ENCODE results near the gene ASB10.

The ASB10 gene

DNA sequence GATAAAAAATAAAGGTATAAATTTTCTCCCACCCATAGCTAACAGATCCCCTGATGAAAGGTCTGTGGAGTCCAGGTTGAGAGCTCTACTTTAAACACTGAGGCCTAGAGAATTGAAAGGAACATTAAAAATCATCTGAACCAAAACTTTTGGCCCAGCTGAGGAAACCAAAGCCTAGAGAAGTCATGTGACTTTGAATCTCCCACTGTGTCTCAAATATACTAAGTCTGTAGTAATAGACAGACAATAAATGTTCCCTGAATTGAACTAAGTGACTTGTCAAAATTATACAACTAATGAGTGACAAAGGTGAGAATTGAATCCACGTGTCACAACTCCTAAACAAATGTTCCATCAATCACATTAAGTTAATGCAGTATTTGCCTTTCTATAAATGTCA is 25.3 kb downstream of the ASB10 start:
- no peak for DNase-seq

DNA sequence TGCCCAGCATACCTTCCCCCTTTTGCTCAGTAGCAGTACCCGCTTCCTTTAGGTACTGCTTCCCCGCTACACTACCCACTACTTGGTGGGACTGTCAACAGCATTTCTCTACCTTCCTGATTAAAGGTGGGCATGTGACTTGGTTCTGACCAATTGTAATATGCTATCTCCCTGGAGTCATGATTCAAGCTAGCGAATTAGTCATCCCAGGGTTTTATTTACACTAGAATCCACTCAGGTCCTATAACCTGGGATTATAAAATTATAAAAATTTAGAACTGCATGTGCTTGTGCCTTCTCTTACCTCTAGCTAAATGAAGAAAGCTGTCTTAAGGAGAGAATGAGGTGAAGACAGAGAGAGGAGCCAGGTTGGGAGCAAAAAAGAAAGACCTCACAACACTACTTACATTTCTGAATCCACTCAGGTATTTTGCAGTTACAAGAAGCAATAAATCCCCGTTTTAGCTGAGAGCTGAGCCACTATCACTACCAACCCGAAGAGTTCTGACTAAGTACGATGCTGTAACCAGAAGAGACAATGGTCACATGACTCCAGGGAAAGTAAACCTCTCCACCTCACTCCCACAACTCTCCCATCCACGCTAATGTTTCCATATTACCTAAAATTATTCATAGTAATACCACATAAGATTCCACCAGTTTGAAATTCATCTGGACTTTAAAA is 29.3 kb downstream of the ASB10 start:
- DNase-seq = no peak

DNA sequence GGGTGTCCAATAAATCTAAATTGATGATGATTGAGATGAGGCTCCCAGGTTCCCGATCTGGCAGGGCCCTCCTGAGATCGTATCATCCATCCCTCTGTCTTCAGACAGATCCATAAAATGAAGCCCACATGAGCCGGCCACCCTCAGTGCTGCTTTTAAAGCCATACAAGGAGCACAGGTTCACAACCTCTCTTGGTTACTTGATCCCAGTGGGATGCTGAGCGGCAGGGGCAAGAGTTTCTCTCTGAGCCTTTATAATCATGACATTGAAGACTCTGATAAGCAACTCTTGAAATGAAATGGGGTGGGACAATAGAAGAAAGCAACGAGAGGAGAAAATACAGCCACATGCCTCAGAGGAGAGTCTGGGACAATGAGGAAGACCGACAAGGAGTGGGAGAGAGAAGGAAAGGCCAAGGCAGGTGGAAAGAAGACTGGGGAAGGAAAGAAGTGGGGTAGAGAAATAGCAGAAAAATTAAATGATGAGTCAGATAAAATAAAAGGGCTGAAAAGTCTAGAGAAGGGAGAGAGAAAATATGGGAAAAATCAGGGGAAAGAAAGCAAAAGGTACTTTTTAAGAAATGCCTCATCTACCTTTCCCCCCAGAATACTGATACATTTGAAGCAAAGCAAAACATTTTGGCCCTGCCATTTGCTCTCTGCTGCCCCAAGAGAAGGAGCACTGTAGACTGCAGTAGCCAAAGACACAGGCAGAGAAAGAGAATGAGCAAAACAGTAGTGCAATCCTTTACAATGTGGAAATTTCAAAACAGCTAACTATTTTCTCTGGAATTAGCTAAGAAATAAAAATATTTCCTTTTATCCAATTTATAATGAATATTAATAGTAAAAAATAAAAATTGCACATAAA is 34.2 kb downstream of the ASB10 start:
- DNase-seq = no peak

DNA sequence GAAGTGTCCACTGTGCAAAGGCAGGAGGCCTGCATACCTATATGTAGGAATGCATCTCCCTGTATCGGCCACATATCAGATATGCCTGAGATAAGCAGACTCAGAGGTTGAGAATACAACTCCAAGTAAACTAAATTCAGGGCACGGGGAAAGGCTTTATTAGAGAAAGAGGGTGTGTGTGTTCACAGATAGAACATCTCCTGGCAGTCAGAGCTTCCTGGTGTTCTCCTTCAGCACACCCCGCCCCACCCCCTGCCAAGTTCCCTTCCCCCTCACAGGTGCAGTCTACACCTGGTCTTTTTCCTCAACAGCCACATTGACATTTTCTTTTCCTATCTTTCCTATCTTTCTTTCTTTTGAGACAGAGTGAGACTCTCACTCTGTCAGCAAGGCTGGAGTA is 36.7 kb downstream of the ASB10 start:
- no peak for DNase-seq

DNA sequence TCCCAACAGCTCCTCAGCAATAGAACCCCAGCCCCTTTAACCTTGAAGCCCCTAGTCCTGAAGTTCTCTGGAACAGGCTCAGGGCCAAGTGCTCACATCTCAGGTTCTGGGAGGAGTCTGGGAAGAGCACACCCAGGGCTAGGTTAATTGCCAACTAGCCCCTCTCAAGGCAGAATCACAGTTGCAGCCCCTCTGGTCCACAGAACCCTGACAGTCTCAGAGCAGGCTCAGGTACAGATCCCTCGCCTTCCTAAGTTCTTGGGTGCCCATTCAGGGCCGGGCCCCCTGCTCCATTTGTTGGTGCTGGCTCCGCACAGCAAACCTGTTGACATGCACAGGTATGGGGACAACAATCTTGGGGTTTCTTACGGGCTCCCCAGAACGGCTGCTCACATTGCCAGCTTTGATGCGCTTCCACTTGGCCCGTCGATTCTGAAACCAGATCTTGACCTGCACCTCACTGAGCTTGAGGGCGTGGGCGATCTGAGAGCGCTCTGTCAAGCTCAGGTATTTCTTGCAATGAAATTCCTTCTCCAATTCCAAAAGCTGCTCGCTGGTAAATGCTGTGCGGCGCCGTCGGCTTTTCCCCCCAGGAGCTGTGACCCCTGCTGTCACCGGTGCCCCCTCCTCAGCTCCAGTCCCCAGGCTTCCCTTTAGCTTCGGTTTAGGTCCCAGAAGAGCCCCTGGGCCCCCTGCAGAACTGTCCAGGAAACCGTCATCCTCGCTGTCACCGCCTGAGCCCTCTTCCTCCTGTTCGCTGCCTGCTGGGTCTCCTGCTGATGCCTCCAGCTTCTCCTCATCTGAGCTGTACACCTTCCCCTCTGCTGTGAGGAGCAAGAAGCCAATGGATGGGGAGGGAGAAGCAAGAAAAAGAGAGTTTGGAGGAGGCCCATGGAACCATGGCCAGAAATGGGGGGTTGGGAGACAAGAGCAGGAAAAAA is 38.5 kb downstream of the ASB10 start:
- no peak for DNase-seq

DNA sequence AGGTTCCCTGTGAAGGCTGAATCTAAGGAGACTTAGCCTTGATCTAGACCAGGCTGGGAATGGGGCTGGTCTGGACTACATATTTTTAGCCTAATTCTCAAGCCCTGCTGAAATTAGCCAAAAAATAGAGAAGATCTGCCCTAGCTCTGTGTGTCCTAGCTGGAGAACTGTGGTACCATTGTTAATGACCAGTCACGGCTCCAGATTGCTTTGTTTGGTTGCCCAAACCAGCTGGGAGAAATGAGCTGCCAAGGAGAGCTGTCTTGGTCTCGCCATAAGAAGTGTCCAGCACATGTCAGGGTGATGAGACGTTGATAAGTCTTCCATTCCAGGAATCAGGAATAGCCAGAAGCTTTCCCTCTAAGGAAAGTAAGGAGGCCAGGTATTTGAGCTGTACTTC is 40.3 kb downstream of the ASB10 start:
- no peak for DNase-seq

DNA sequence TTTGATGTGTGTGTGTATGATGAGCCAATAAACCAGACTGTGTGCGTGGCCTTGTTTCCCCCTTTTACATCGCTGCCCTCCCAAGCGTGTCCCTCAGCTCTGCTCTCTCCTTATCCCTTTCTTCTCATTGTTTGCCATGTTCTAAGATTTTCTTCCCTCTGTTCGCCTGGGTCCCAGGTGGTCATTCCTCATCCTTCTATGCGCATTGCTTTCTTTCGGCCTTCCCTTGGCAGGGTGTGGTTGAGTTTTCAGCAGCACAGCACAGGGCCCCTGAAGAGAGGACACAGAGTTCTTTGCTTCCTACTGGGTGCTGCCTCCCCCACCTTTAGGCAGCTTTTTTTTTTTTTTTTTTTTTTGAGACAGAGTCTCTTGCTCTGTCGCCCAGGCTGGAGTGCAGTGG is 42.7 kb downstream of the ASB10 start:
- DNase-seq = no peak

DNA sequence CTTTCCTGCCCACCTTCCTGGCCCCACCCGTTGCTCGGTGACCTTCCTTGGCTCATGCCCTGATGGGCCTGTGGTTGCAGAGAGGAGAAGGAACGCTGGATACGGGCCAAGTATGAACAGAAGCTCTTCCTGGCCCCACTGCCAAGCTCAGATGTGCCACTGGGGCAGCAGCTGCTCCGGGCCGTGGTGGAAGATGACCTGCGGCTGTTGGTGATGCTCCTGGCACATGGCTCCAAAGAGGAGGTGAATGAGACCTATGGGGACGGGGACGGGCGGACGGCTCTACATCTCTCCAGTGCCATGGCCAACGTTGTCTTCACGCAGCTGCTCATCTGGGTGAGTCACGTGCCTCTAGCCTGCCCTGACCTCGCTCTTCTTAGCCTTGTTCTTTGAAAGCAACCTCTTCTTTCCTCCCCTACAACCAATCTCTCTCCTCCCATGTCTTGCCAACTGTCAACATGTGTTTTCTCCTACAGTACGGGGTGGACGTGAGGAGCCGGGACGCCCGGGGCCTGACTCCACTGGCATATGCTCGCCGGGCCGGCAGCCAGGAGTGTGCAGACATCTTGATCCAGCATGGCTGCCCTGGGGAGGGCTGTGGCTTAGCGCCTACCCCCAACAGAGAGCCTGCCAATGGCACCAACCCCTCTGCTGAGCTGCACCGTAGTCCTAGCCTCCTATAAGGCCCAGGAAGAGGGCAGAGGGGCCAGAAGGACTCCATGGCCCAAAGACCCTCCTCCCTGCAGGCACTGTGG is 43.6 kb downstream of the ASB10 start:
- DNase-seq = no peak

DNA sequence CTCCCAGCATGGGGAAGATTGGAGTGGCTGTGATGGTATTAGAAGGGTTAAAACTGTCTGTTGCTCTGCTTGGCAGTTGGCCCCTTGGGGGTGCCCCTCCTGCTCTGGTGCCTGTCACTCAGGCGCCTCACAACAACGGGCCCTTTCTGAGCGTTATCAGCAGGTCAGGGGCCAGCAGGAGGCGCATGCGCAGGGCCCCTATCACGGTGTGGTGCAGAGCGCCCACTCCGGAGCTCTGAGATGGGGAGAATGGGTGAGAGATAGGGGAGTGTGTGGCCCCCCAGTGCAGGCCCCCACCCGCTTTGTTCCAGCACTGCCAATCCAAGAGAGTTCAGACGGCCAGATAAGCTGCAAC is 44.4 kb downstream of the ASB10 start:
- no peak for DNase-seq

DNA sequence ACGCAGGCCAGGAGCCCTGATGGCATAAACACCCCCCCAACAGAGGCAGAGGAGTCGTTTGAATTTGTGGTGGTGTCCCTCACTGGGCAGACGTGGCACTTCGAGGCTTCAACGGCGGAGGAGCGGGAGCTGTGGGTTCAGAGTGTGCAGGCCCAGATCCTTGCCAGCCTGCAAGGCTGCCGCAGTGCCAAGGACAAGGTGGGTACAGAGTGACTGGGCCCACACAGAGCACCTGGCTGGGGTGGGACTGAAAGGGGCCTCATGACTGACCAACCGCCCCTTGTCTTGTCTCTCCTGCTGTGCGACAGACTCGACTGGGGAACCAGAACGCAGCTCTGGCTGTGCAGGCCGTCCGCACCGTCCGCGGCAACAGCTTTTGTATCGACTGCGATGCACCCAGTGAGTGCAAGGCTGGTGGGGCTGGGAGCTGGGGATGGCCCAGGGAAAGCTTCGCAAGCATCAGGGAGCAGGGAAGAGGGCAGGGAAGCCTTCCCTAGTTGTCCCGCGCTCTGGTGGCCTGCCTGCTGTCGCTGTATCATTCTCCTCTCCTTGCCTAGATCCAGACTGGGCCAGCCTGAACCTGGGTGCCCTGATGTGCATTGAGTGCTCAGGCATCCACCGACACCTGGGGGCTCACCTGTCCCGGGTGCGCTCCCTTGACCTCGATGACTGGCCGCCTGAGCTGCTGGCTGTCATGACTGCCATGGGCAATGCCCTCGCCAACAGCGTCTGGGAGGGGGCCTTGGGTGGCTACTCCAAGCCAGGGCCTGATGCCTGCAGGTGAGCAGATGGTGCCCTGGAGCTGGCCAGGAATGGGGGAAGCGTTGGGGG is 45.0 kb downstream of the ASB10 start:
- no peak for DNase-seq

DNA sequence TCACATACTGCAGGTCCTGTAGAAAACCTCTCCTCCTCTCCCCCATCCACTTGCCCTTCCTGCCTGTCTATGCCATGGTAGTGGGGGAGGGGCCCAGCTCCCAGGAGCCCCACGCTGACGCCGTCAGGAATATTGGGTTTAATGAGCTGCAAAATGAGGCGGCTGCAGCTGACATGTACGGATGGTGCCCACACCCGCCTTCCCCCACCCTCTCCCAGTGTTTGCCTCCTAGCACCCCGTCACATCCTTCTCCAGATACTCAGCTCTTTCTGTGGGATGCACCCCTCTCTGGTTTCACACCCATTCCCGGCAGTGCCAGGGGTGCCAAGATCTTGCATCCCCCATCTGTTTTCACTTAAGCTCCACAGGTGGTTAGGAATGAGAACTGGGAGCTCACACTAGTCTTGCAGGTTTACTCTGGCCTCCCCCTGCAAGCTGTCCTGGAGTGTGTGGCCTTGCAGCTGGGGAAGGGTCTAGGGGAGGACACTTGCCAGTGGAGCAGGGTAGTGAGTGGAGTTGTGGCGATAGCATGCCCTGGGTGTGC is 45.7 kb downstream of the ASB10 start:
- DNase-seq = no peak

DNA sequence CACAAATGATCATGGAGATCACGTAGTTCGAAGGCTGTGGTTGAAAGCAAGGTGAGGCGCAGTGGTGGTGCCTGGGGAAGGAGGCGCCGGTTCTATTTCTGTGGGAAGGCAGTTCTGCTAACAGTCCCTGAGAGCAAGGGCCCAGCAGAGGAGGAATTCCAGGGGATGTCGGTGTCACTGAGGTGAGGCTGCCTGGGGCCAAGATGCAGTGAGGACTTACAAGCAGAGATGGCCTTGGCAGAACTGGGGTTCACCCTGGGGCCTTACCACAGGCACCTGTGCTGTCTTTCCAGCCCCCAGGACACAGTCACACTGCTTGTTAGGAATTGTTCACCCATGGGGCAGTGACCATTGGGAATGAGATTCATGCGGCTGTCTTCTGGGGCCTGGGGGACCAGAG is 46.2 kb downstream of the ASB10 start:
- DNase-seq = no peak

DNA sequence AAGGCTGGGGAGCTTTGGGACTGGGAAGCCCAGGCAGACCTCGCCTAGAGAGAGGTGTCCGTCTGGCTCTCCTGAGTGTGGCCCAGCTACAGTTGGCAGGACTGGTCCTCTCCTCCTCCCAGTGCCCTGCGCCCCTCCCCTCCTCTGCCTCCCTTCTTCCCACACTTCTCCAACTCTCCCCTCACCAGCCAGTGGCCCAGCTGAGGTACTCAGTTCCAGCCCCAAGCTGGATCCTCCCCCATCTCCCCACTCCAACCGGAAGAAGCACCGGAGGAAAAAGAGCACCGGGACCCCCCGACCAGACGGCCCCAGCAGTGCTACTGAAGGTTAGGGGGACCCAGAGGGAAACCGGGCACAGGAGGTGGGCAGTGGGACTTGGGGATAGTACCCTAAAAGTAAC is 47.3 kb downstream of the ASB10 start:
- DNase-seq = no peak

DNA sequence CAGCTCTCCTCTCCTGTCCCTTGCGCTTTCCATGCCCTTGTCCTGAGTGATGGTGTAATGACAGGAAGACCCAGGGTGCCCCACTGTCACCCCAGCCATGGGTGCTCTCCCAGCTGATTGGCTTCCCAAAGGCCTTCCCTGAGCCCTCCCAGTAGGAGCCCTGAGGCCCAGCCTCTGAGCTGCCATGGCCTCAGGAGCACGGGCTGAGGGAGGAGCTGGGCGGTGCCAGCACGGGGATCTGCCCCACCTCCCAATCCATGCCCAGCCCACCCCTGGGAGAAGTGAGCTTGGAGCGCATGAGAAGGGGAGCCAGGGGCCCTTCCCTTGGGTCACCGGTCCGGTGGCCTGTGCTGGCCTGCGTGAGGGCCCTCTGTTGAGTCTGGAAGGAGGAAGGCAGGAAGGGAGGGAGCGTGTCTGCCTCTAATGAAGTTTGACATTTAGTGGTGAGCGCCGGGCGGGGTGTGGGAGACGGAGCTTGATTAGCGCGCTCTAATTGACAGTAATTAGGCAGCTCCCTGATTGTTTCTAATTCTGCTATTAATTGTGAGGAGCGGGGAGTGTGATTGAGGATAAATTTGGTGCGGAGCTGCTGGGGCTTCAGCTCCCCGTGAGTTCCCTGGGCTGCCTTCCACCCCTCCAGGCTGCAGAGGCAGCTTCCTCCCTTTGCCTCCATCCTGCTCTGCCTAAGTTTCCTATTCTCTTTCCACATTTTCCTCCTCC is 47.8 kb downstream of the ASB10 start:
- DNase-seq = no peak

DNA sequence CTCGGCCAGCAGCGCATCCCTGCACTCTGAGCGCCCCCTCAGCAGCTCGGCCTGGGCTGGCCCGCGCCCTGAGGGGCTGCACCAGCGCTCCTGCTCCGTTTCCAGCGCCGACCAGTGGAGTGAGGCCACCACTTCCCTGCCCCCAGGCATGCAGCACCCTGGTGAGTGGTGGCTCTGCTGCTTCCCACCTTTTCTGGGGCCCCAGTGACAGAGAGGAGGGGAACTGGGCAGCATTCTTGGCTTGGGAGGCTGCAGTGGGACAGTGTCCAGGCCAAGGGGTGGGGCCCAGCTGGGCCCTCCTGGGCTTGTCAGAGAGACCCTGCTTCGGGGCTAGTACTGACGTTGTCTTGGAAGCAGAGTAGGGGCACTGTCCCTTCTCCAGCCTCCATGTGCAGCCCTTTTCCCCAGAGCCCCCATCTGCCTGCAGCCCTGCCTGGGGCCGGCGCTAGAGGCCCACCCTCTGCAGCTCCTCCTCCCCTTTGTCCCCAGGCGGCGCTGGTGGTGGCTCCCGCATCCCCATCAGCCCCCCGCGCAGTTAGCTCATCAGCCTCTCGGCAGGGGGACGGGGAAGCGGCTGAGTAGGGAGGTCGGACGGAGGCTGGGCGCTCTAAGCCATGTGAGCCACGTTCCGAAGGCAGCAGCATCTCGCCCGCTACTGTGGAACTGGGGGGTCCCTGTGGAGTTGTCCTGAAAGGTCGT is 48.7 kb downstream of the ASB10 start:
- no peak for DNase-seq

DNA sequence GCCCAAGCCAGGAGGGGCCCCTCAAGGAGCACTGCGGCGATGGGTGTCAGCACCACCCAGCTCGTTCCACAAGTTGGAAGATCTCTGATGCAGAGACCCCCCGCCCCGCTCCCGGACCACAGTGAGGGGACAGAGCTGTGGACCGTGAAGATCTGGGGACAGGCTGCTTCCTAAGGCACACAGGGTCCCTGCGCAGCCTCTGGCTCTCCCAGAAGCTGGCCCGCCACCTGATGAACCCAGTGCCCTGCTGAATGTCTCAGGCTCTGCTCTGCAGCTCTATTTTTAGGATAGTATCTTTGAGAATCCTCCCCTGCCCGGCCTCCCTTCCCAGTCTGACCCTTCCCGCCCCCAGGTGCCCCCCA is 49.3 kb downstream of the ASB10 start:
- DNase-seq = no peak

DNA sequence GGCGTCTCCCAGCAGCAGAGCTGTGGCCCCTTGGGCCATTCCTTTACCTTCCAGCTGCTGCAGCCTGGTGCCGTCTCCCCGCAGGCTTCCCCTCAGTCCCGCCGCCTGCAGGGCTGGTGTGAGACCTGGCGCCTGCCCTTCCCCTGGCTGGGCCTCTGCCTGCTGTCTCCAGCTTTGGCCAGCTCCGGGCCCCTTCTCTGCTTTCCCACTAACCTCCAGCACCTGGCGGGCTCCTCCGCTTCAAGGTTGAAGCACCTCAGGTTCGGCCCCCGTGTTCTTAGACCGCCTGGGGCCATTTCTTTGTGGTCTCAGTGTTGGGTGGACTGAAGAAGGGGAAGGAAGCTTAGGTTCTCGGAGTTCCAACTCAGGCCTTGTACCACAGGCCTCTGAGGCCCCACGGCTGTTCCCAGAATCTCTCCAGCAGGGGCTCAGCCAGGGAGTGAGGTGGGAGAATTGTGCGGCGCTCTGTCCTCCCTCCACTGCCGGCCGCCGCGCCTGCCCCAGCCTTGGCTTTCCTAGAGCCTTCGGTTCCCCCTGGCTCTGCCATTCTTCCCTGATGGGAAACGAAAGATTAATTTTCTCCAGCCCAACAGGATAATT is 49.9 kb downstream of the ASB10 start:
- no peak for DNase-seq

DNA sequence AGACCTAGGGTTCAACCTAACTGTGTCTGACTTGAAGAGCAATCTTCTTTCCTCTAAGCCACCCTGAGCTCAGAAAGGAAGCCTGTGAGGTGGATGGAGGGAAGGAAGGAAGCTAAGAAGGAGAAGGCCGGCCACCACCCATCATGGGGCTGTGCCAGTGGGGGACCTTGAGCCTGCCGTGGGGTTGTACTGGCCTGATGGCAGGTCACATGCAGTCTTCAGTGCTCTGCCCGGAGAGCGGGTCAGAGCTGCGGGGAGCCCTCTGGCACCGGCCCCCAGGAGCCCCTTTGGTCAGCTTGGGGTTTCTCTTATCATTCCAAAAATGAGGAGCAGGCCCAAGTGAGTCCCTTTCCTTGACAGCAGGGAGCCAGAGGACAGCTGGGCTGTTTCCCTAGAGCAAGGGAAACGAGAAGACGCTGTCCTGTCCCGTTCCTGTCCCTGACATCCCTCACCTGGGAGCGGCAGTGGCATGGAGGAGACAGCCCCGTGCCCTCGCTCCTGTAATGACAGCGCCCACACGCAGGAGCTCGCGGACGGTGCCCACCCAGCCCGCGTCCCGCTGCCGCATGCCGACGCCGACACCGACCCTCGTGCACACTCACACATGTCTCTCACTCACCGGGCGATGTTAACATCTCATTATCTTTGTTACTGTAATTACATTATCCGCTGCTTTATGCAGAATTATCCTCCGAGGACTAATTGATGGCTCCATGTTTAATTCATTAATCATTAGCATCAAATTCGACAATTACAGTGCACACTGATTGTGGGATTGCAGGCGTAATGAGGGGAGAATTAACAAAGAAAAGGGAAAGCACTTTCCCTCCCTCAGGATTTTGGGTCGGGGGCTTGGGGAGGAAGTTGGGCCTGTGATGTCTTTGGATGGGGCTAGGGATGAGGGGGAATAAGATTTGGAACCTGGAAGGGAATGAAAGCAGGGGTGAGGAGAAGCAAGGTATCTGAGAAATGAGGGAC is 50.9 kb downstream of the ASB10 start:
- DNase-seq = no peak

DNA sequence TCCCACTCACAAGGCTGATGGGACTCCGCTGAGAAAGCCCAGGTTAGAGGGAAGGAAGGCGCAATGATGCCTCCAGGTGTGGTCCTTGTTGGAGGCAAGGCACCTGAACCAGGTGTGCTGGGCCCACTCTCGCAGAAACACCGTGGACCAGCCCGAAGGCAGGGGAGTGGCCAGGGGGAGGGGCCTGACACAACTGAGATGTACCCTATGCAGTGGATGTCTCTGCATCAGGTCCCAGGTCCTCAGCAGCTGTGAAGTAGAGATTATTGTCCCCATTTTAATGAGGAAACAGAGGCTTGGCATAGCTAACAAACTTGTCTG is 51.6 kb downstream of the ASB10 start:
- no peak for DNase-seq
